RWPE2 (cell line): ENCODE data around the gene NKAIN2.

ENCODE experiments used
- ATAC-seq: fragments of 200-7000 bp; cut with Tn5 transposase; 3 replicates; pipeline ENCODE4 v1.9.1; 2021; ENCODE audit warnings: low read depth
- DNase-seq: peaks from one replicate; pipeline ENCODE4 v3.0.0-alpha.2; 2020; ENCODE audit warnings: low spot score
- H3K27ac ChIP-seq: fragments of 450-650 bp; 2 replicates; pipeline ENCODE4 v1.5.1; 2017; ENCODE audit warnings: mild to moderate bottlenecking; ENCODE audit not compliant: poor library complexity, severe bottlenecking
- H3K27me3 ChIP-seq: fragments of 250-450 bp; sonication (Bioruptor Pico); 2 replicates; pipeline ENCODE4 v1.5.1; 2021; ENCODE audit warnings: mild to moderate bottlenecking, moderate library complexity; ENCODE audit not compliant: insufficient read depth, poor library complexity, severe bottlenecking
- H3K36me3 ChIP-seq: fragments of 250-450 bp; sonication (Bioruptor Pico); 2 replicates; pipeline ENCODE4 v1.5.1; 2020; ENCODE audit warnings: low read depth, mild to moderate bottlenecking, moderate library complexity
- H3K4me1 ChIP-seq: fragments of 250-450 bp; sonication (Bioruptor Pico); 2 replicates; pipeline ENCODE4 v1.5.1; 2021; ENCODE audit warnings: mild to moderate bottlenecking, moderate library complexity; ENCODE audit not compliant: insufficient read depth, poor library complexity, severe bottlenecking
- H3K4me3 ChIP-seq: fragments of 250-450 bp; sonication (Bioruptor Pico); 2 replicates; pipeline ENCODE4 v1.5.1; 2021; ENCODE audit warnings: mild to moderate bottlenecking, moderate library complexity; ENCODE audit not compliant: severe bottlenecking
- H3K9me3 ChIP-seq: fragments of 250-450 bp; sonication (Bioruptor Pico); 2 replicates; pipeline ENCODE4 v1.5.1; 2021; ENCODE audit warnings: mild to moderate bottlenecking, moderate library complexity; ENCODE audit not compliant: severe bottlenecking
- CTCF ChIP-seq: fragments of 450-650 bp; IDR thresholded peaks from one replicate; pipeline ENCODE4 v1.5.1; 2017; ENCODE audit warnings: mild to moderate bottlenecking, moderate library complexity; ENCODE audit not compliant: poor library complexity, severe bottlenecking

NKAIN2 gene

GRCh38 chr6:123829302-123829953, 25.8 kb downstream of the NKAIN2 start:
- Histone ChIP-seq H3K36me3 (no peaks in the 10 kb centered on the region), H3K9me3 (no peaks in the 10 kb centered on the region), H3K27me3 (no peaks in the 10 kb centered on the region), H3K4me1 (peaks cover 21% of the 10 kb centered on the region), H3K4me3 (no peak overlapping the region), H3K27ac (peak overlapping the region; percentile 76)
- DNase-seq, result no peak
- ATAC-seq, result peak; percentile 94
- TF ChIP-seq CTCF, result no peak

- Histone ChIP-seq H3K36me3 (no peaks in the 10 kb centered on the region), H3K27ac (peak overlapping the region; percentile 76), H3K9me3 (no peaks in the 10 kb centered on the region), H3K27me3 (no peaks in the 10 kb centered on the region), H3K4me3 (no peak overlapping the region), H3K4me1 (peaks cover 21% of the 10 kb centered on the region)
- DNase-seq, result no peak
- TF ChIP-seq CTCF, result no peak
- ATAC-seq, result no peak
Observed at GRCh38 chr6:123830120-123830519, 26.5 kb downstream of the NKAIN2 start.

GRCh38 chr6:123838505-123839234, 35.0 kb downstream of the NKAIN2 start:
- no peak overlapping the region for H3K4me3 ChIP-seq
- no peaks in the 10 kb centered on the region for H3K27me3 ChIP-seq
- no peaks in the 10 kb centered on the region for H3K9me3 ChIP-seq
- no peak for TF ChIP-seq CTCF
- no peak for ATAC-seq
- H3K36me3 ChIP-seq, result no peaks in the 10 kb centered on the region
- DNase-seq, result no peak
- H3K27ac ChIP-seq, result no peak overlapping the region
- H3K4me1 ChIP-seq, result no peaks in the 10 kb centered on the region

- H3K4me1 ChIP-seq, result no peaks in the 10 kb centered on the region
- no peak for TF ChIP-seq CTCF
- no peaks in the 10 kb centered on the region for H3K36me3 ChIP-seq
- DNase-seq (no peak), ATAC-seq (no peak)
- H3K27ac ChIP-seq, result no peak overlapping the region
- no peak overlapping the region for H3K4me3 ChIP-seq
- H3K9me3 ChIP-seq, result no peaks in the 10 kb centered on the region
- H3K27me3 ChIP-seq, result peaks cover 2% of the 10 kb centered on the region
Observed at GRCh38 chr6:123841067-123841896, 37.6 kb downstream of the NKAIN2 start.
